NB4 (cell line): ENCODE results near the gene ARAF.
A peak's percentile ranks its signal among the peaks of the same experiment; 100 is the strongest.

Experiments used
- DNase-seq: peaks from one replicate; pipeline ENCODE4 v3.0.0; 2010; ENCODE audit warnings: low read depth
- H3K4me3 ChIP-seq: one replicate; pipeline ENCODE4 v1.5.1; 2011; ENCODE audit warnings: mild to moderate bottlenecking, low read depth, low read length, moderate library complexity
- MYC ChIP-seq: IDR thresholded peaks from 2 replicates; pipeline ENCODE4 v1.6.1; 2011; ENCODE audit warnings: low read depth, low read length
- POLR2A ChIP-seq: IDR thresholded peaks from 2 replicates; pipeline ENCODE4 v1.6.1; 2011; ENCODE audit warnings: mild to moderate bottlenecking; ENCODE audit not compliant: insufficient read length; ENCODE audit errors: extremely low read depth
- TF ChIP-seq, protein P1 (sequence below): IDR thresholded peaks from one replicate; pipeline ENCODE4 v1.5.1; 2012; ENCODE audit warnings: low read depth, low read length
- TF ChIP-seq, protein P2 (sequence below): IDR thresholded peaks from 2 replicates; pipeline ENCODE4 v1.6.1; 2011; ENCODE audit warnings: low read depth, low read length

The ARAF gene

GRCh38 chrX:47574076-47574546 lies 13.1 kb downstream of the ARAF start:
- no peak overlapping the region for H3K4me3 ChIP-seq
- TF ChIP-seq MYC (no peak), POLR2A (no peak)
- TF ChIP-seq, protein P1, sequence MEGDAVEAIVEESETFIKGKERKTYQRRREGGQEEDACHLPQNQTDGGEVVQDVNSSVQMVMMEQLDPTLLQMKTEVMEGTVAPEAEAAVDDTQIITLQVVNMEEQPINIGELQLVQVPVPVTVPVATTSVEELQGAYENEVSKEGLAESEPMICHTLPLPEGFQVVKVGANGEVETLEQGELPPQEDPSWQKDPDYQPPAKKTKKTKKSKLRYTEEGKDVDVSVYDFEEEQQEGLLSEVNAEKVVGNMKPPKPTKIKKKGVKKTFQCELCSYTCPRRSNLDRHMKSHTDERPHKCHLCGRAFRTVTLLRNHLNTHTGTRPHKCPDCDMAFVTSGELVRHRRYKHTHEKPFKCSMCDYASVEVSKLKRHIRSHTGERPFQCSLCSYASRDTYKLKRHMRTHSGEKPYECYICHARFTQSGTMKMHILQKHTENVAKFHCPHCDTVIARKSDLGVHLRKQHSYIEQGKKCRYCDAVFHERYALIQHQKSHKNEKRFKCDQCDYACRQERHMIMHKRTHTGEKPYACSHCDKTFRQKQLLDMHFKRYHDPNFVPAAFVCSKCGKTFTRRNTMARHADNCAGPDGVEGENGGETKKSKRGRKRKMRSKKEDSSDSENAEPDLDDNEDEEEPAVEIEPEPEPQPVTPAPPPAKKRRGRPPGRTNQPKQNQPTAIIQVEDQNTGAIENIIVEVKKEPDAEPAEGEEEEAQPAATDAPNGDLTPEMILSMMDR = no peak
- TF ChIP-seq, protein P2, sequence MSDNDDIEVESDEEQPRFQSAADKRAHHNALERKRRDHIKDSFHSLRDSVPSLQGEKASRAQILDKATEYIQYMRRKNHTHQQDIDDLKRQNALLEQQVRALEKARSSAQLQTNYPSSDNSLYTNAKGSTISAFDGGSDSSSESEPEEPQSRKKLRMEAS = no peak
- no peak for DNase-seq

DNA sequence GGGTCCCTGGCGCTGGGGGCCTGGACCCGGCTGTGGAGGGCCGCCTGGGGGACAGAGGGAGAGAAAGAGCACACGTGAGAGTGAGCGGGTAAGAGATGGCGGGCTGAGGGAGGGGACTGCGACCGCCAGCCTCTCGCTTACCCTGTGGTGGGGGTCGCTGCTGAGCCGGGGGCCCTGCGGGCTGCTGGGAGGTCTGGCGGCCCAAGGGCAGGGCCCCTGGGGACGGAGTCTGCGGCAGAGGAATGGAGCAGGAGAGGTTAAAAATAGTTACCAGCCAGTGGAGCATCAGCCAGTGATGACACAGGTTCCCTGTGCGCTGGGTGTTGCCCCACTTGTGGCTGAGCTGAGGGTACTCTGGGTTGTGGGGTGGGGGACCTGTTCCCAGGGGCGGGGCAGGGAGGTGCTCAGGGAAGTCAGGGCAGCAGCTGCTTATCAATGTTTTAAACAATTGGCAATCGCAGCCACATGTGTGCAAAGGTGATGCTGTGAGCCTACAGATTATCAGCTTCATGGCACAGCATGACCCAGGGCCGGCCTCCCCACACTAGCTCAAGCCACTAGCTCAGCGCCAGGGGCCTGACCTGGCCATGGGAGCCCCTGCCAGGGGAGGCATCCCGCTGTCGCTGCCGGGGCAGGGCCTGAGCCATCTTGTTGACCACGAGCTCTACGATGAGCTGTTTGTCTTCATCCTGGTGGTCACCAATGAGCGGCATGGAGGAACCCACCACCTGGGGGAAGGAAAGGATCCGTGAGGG lies 13.7 kb downstream of the ARAF start:
- H3K4me3 ChIP-seq = no peak overlapping the region
- peak; percentile 43 for DNase-seq

DNA sequence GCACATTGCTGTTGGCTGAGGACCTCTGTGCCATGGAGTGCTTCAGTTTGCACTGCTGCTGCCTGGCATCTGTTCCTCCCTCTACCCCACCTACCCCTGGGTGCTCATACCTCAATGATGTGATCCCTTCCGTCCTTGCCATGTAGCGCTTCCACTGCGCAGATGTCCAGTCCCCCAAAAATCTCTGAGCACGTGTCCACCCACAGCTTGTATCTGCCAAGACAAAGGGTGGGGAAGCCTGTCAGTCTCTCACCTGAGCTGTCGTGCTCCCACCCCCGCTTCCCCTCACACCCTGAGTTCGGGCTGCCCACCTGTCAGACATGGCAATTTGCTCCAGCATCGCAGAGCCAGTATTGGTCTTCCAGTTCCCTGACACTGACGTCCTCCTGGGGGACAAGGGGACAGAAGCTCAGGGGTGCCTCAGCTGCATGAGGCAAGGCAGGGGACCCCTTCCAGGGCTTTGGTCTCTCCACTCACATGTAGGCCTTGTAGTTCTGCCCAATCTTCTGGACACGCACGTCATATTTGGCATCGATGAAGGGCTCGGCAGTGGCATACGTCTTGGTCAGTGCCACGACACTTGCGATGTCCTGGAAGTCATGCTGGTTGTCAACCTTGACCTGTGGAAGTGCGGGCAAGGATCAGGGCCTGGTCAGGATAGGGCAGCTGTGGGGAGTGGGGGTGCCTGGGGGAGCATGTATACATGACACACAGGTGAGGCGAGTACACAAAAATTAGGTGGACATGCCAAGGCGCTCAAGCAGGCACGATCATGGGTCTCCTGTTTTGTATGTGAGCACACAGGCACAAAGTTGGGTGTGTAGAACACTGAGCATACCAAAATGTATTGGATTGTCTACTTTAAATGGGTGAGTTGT lies 15.3 kb downstream of the ARAF start:
- DNase-seq = no peak
- no peak overlapping the region for H3K4me3 ChIP-seq
- TF ChIP-seq POLR2A (no peak), MYC (no peak)
- TF ChIP-seq, protein P1 = no peak
- TF ChIP-seq, protein P2 = no peak

More for the DNA sequence above, 13.7 kb downstream of the ARAF start:
- no peak for TF ChIP-seq POLR2A
- TF ChIP-seq, protein P1 = no peak
- no peak for TF ChIP-seq MYC
- TF ChIP-seq, protein P2 = no peak

DNA sequence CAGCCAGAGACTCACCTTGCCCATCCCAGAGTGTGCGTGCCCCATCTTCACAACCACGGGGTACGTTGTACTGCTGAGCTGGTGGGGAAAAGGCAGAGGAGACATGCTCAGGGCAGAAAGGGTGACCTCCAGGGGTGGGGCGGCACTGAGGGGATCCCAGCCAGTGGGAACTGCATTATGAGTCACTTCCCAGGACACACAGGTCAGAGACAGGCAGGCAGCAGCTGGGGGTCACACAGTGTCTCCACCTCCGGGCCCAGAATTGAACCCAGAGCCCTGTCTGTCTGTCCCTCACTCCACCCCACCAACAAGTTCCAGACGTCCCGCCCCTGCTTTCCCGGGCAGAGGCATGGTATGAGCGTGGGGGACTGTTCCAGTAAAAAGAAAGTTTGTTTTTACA lies 16.4 kb downstream of the ARAF start:
- TF ChIP-seq MYC = no peak
- no peak for TF ChIP-seq POLR2A
- TF ChIP-seq, protein P2 = no peak
- TF ChIP-seq, protein P1 = no peak
- H3K4me3 ChIP-seq = no peak overlapping the region
- DNase-seq = no peak

DNA sequence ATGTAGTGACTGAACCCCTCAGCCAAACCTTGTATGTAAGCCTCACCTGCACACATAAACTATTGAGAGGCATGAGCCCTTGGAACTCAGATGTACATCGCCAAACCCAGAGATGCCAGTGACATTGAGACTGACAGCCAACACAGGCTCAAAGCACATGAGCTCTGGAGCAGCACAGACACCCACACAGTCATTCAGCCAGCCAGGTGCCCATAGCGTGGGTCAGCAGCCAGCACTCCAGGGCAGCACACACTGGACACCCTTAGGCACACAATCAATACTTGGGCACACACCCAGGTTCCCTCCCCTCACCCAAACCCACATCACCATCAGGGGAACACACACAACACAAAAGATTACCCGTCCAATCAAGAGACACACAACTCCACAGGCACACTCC lies 16.9 kb downstream of the ARAF start:
- no peak overlapping the region for H3K4me3 ChIP-seq
- no peak for DNase-seq
- no peak for TF ChIP-seq MYC
- TF ChIP-seq, protein P1 = no peak
- no peak for TF ChIP-seq POLR2A
- TF ChIP-seq, protein P2 = no peak
